ENCODE results near the gene ATG9B. TPM values are rescaled to one million over a fixed set of nuclear protein-coding genes. Genes with fewer than 3 reads are reported as not detected.
A peak's percentile ranks its signal among the peaks of the same experiment; 100 is the strongest.

Gene ATG9B
- total RNA-seq, 1 donor from 2014 or later, result 0.17 TPM

DNA sequence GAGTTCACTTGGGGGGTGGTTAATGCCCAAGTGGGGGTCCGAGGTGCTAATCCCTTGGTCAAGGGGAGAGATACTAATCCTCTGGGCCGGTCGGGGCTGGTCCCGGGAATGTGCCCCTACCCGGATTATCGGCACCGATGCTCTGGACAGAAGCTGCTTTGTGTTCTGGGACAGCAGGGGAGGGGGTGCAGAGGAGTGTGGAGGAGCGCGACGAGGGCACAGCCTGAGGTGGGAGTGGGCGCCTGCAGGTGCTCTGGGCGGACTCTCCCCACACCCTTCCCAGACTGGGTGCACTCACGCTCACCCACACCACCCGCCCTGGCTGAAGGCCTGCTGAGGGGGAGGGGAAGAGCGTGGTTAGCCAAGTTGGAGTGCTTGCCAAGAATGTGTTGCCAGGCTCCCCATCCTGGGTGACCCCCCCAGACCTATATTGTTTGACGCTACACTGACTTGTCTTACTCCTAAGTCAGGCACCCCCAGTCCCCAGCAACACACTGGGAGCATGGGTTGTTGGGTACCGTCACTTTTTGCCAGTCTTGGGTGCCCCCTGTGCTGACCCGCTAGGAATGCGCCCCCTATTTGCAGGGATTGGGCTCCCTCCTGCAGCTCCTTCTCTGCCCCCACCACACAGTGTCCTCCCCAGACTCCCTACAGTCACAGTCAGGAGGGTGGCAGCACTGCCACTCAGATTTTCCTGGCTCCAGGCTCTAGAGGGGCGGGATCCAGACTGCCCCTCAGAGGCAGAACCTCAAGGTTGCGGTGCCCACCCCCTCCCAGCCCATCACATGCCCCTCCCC lies 36.3 kb upstream of the ATG9B start:
- peaks cover 36% of the 10 kb centered on the region for H3K4me1 ChIP-seq
- peak; percentile 80 for DNase-seq
- H3K36me3 ChIP-seq, result peaks cover 18% of the 10 kb centered on the region
- peak; percentile 0 for ATAC-seq
- no peaks in the 10 kb centered on the region for H3K27me3 ChIP-seq
- no peaks in the 10 kb centered on the region for H3K9me3 ChIP-seq
- TF ChIP-seq, protein P1, sequence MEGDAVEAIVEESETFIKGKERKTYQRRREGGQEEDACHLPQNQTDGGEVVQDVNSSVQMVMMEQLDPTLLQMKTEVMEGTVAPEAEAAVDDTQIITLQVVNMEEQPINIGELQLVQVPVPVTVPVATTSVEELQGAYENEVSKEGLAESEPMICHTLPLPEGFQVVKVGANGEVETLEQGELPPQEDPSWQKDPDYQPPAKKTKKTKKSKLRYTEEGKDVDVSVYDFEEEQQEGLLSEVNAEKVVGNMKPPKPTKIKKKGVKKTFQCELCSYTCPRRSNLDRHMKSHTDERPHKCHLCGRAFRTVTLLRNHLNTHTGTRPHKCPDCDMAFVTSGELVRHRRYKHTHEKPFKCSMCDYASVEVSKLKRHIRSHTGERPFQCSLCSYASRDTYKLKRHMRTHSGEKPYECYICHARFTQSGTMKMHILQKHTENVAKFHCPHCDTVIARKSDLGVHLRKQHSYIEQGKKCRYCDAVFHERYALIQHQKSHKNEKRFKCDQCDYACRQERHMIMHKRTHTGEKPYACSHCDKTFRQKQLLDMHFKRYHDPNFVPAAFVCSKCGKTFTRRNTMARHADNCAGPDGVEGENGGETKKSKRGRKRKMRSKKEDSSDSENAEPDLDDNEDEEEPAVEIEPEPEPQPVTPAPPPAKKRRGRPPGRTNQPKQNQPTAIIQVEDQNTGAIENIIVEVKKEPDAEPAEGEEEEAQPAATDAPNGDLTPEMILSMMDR (IDR thresholded peaks at IDR 0.05), result no peak
- peak overlapping the region; percentile 98 for H3K27ac ChIP-seq
- peak overlapping the region; percentile 84 for H3K4me3 ChIP-seq
- intact Hi-C loops (cut with DNase I), result no loop called here

- Histone ChIP-seq H3K4me1 (peaks cover 36% of the 10 kb centered on the region), H3K36me3 (peaks cover 13% of the 10 kb centered on the region), H3K4me3 (peak overlapping the region; percentile 84), H3K9me3 (no peaks in the 10 kb centered on the region), H3K27me3 (no peaks in the 10 kb centered on the region), H3K27ac (peak overlapping the region; percentile 98)
- TF ChIP-seq, protein P1 (IDR thresholded peaks at IDR 0.05), result no peak
- intact Hi-C loops (cut with DNase I), result no loop called here
- ATAC-seq (no peak), DNase-seq (no peak)
Observed at GRCh38 chr7:151060113-151060415, 35.8 kb upstream of the ATG9B start.

- intact Hi-C loops (cut with DNase I), result no loop called here
Observed at GRCh38 chr7:151059367-151060112, 35.2 kb upstream of the ATG9B start, which contains the start of gene SLC4A2. Gene SLC4A2, plus strand, starts transcription at chr7:151059589. Its CDS starts 2,399 bp downstream, at chr7:151061988.

DNA sequence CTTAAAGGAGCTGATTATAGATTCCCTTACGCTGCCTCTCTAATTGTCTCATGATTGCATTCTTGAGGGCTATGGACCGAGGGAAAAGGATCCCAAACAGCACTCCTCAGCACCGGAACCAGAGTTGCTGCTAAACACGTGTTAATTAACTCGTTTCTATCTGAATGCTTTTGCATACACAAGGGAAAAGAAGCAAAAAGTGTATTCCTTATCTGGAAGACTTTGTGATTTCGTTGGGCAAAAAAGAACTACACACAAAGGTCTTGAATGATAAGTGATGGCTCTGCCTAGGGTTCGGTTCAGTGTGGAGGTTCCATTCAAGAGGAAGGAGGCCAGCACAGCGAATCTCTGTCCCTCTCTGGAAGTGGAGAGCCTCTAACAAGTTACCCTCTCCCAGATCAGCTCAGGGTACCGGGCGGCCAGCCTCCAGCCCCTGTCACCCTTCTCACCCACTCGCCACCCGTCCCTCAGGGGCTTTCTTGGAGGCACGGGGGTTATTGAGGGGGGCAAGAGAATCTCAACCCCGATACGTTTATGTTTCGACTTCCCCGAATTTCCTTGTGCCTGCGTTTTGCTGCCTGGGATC lies 34.6 kb upstream of the ATG9B start:
- peaks cover 36% of the 10 kb centered on the region for H3K4me1 ChIP-seq

More at GRCh38 chr7:151059367-151060112, 35.2 kb upstream of the ATG9B start, which contains the start of gene SLC4A2:
- peak; percentile 93 for DNase-seq
- H3K4me3 ChIP-seq, result peak within 1 kb of the TSS; percentile 84
- no peaks in the 10 kb centered on the region for H3K9me3 ChIP-seq
- TF ChIP-seq, protein P1 (IDR thresholded peaks at IDR 0.05), result peak; percentile 55
- peak; percentile 65 for ATAC-seq
- H3K27ac ChIP-seq, result peak within 1 kb of the TSS; percentile 98
- H3K4me1 ChIP-seq, result peaks cover 36% of the 10 kb centered on the region
- no peaks in the 10 kb centered on the region for H3K27me3 ChIP-seq
- peaks cover 7% of the 10 kb centered on the region for H3K36me3 ChIP-seq

More for the DNA sequence above, 34.6 kb upstream of the ATG9B start:
- no peak for DNase-seq
- no peak for ATAC-seq
- intact Hi-C loops (cut with DNase I), result no loop called here
- Histone ChIP-seq H3K4me3 (peak overlapping the region; percentile 84), H3K27ac (peak overlapping the region; percentile 98), H3K9me3 (no peaks in the 10 kb centered on the region), H3K36me3 (peaks cover under 1% of the 10 kb centered on the region), H3K27me3 (no peaks in the 10 kb centered on the region)
- TF ChIP-seq, protein P1 (IDR thresholded peaks at IDR 0.05), result no peak
